ENCODE data around the gene GCSAM.

GCSAM gene

GRCh38 chr3:112097378-112097777 lies 35.7 kb downstream of the GCSAM start:
- DNase-seq, result no peak

GRCh38 chr3:112096176-112096575 lies 36.9 kb downstream of the GCSAM start:
- no peak for DNase-seq

DNA sequence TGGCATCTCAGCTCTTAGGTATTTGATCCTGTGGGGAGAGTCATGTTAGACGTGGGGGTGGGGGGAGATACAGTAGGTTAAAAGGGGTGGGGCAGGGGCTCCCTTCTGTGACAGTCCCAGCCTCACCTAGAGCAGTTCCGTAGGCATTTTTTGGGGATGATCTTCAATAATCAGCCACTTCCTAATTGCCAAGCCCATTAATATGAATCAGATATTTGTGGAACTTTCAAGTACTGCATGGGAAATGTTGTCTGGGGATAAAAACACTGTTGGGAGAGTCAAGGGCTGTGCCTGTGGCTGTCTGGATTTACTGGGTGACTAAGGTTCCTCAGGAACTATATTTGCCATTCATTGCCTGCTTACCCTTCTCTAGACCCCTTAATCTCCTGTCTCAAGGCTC lies 37.3 kb downstream of the GCSAM start:
- no peak for DNase-seq

GRCh38 chr3:112093180-112093522 lies 39.9 kb downstream of the GCSAM start:
- DNase-seq, result no peak

DNA sequence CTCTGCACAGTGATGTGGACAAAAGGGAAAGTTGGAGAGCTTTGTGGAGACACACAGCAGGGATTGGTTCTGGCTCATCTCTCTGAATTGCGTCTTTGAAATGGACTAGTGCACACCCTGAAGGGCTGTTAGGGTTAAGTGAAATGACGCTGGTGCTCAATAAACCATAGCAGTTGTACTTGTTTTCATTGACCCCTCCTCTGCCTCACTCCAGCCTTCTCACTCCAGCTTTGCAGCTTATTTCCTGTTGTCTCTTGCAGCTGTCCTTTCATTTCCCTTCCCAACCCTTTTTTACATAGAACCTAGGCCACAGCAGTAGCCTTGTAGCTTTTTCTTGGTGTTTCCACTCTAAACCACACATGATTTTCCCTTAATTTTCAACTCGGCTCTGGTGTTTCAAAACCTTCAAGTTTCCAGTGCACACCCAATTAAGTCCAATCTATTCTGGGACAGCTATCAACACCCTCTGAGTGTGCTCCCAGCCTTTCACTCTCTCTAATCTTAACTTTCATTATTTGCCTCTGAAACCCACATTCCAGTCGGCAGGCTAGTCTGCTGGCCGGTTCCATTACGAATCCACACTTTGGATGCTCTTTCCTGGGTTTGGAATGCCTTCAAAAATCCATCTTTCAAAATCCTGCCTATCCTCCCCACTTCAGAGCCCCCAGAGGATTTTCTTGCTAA lies 40.4 kb downstream of the GCSAM start:
- no peak for DNase-seq

GRCh38 chr3:112090887-112091586 lies 42.0 kb downstream of the GCSAM start:
- DNase-seq, result no peak

DNA sequence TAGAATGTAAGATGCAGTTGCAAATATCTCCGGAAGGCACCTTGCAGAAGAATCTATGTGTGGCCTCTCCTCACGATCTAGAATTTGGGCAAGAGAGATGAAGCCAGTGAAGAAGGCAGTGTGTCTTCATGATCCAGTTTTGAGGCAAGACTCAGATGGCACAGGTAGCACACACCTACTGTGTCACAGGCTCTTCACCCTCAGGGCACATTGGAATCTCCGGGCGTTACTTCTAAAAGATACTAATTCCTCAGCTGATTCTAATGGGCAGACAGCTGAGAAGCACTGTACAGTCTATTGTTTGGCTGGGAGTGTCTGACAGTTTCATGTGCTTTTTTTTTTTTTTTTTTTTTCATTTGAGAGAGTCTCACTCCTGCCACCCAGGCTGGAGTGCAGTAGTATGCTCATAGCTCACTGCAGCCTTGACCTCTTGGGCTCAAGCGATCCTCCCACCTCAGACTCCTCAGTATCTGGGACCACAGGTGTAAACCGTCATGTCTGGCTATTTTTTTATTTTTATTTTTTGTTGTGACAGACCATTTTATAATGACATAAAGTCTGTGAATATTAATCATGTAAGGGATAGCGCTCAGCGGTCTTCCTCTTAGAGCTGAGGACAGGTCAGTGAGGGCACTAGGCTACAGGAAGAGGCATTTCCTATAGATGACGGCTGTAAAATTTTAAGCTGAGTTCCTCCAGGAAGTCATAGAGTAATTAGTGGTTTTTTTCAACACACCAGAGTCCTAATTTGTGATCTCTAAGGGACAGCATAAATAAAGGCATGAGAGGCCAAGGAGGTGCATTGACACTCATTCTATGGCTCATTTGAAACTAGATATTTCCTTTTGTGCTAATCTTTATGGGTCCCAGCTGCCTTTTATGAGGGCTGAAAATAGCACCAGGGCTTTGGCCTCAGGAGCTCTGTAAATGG lies 42.8 kb downstream of the GCSAM start:
- no peak for DNase-seq

DNA sequence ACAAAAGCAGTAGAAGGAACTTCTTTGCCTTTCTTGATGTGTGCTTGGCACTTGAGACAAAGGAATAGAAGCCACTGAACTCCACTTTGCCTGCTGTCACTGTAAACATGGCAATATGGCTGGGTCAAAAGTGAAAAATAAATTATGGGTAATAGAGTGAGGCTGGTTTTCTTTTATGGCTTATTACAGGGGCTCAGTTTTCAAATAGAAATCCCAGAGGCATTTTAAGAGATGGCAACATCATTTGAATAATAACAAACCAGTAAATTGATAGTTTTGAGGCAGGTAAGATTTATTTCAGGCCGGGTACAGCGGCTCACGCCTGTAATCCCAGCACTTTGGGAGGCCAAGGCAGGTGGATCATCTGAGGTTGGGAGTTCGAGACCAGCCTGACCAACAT lies 44.1 kb downstream of the GCSAM start:
- no peak for DNase-seq

- no peak for DNase-seq
Measured at GRCh38 chr3:112087746-112088145, 45.3 kb downstream of the GCSAM start.

DNA sequence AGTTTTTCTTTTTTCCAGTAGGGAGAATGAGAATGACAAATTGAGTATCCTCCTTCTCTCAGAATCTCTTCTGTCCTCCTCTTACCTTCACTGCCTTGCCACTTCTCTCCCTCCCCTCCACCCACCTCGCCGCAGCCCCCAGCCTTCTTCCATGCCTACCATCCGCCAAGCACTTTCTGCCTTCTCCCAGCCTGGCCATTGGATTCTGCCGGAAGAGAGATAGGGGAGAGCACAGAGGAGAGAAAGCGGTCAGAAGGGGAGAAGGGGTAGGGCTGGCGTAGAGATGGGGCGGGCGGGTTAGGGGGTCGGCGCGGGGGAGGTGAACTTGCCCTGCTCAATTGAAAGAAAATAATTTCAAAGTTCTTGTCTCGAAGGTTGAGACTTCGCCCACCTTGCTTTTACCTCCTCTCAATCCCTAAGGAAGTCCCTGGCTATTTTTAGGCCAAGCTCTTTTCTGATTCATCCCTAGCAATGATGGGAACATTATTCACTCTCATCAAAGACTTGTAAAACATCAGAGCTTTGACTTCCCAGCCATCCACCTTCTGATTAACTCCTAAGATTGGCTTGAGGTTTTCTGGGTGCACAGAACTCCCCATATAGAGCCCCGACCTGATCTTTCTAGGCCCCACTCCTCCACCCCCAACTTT lies 46.0 kb downstream of the GCSAM start:
- DNase-seq, result no peak

DNA sequence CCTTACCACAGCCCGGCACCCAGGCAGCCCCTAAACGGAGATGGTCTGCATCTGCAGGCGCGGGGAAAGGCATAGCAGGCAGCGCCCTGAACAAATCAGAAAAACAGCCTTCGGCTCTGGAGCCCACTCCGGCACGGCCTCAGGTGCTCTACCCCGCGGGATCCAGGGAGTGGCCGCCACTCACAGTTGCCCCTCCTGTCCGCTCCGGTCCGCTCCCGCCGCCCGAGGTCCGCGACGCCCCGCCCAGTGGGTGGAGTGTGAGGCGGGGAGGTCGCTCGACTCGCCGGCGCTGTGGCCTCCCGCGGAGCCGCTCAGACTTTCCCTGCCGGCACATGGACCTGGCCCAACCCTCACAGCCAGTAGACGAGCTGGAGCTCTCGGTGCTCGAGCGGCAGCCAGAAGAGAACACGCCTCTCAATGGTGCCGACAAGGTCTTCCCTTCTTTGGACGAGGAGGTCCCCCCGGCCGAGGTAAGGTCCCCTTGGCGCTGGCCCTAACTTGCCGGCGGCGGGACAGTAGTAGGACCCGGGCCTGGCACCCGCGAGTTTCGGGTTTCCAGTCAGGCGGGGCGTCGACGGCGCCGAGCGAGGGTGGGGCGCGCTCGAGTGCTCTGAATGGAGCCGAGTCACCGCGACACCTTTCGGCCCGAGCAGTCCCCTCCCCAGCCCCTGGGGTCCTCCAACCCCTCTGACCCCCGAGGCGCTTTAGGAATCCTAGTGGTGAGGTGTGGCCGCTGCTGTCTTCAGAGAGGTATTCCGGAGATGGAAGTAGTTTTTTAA lies 46.8 kb downstream of the GCSAM start, which contains the start of gene C3orf52:
C3orf52 (plus strand) TSS at position 314 of the 779 bp plus-strand sequence; CDS start at position 333, 19 bp downstream.
- DNase-seq, result peak; percentile 45

DNA sequence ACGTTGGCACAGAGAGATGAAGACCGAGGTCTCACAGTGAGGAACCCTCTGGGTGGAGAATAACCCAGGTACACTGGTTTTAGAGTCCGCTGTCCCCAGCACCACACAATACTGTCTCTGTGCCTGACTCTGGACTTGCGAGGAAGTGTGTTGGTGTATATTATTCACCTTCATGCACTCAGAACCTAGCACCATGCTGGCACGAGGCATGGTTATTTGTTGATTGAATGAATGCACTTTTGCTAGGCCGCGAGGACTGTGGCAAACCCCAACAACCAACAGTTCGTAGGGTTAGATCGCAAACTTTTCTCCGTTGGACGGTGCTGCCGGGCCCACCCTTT lies 47.3 kb downstream of the GCSAM start:
- DNase-seq, result no peak

DNA sequence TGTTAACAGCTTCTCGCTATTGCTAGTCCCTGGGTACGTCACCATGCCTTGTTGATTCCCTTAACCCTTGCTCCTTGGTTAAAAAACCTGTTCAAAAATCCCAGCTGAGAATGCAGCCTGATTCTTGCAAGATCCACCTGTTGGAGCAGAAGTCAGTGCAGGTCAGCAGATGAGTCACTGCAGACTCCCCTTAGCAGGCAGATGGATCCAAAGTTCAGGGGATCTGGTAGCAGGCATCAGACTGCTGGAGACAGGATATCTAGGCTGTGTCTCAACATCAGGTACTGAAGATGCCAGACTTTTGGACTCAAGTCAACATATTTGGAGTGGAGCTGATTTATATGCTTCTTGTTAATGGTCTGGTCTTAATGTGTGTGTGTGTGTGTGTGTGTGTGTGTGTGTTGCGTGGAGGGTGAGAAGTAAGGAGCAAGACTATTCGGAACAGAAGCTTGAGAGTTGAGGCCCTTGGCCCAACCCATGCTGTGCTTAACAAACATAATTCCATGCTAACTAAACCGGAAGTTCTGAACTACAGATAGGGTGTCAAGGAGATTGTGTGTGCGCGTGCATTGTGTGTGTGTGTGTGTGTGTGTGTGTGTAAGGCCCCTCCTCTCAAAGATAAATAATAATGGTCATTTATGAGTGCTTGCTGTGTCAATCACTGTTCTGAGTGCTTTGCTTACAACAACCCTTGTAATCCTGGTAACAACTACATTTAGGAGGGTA lies 47.9 kb downstream of the GCSAM start:
- DNase-seq, result no peak

- no peak for DNase-seq
Measured at GRCh38 chr3:112083239-112083638, 49.8 kb downstream of the GCSAM start.

DNA sequence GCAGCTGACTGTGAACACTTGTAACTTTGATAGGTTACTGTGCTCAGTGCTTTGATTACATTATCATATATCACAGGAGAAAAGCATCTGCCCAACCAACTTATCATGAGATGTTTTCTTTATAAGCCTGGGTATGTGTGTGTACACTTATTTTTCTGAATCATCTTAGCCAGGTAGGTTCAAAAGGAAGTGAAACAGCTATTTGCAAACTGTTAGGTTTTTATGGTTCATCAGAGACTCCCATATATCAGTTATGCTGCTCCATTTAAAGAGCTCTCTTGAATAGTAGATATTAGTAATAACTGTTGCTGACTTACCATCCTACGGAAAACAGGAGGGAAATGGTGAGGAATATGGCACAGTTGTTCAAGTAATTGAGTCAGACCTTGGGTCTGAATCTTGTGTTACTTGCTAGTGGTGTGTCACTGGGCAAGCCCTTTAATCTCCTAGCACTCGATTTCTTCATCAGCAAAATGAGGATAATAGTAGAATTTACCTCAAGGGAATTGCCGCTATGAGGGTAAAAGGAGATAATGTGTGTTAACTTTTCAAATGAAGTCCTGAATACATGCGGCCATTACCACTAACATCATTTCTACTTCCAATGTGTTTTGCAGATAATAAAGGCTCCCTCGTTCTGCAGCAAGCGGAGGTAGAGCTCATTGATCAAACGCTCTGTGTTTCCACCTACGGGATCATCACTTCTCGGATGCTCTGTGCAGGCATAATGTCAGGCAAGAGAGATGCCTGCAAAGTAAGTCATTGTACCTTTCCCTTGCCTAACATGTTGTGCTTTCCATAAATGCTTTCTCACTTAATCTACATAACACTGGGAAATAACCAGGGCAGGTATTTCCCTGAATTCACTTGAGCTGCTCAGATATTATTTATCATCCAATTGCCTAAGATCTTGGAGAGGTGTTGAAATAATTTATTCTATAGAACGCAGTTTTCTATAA lies 54.6 kb downstream of the GCSAM start:
- DNase-seq, result no peak

DNA sequence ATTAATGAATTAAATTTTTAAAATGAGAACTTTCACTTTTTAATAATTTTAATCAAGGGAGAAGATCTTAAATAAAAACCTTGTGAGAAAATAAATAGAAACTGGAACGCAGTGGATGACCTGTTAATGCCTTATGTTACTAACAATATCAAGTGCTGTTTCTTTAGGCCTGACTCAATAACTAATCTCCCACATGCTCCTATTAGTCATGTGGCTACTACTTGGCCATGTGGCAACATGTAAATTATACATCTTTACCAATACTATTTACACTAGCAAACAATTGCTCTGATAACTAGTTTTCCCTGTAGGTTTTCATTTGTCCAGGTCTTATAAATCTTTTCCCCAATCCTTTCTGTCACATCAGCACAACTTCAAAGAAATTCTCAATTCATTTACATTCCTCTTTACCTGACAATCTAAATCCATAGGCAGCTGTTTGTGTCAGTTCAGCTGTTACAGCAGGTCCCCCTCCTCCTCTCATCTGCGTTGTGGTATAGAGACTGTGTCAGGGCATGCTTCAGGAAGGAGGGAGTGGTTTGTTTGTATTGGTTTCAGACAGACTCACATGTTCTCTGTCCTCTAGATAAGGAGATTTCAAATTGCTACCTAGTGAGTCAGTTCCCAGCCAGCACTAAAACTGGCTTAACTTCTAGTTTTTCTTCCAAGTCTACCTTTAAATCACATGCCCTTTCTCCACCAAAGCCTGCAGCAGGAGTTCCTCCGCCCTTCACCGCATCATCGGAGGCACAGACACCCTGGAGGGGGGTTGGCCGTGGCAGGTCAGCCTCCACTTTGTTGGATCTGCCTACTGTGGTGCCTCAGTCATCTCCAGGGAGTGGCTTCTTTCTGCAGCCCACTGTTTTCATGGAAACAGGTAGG lies 58.2 kb downstream of the GCSAM start:
- DNase-seq, result no peak

GRCh38 chr3:112074006-112074405 lies 59.0 kb downstream of the GCSAM start:
- no peak for DNase-seq

DNA sequence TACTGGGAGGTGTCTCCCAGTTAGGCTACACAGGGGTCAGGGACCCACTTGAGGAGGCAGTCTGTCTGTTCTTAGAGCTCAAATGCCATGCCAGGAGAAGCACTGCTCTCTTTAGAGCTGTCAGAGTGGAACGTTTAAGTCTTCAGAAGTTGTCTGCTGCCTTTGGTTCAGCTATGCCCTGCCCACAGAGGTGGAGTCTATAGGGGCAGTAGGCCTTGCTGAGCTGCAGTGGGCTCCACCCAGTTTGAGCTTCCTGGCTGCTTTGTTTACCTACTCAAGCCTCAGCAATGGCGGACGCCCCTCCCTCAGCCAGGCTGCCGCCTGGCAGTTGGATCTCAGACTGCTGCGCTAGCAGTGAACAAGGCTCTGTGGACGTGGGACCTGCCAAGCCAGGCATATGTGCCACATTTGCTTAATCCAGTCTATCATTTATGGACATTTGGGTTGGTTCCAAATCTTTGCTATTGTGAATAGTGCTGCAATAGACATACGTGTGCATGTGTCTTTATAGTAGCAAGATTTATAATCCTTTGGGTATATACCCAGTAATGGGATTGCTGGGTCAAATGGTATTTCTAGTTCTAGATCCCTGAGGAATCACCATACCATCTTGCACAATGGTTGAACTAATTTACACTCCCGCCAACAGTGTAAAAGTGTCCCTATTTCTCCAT lies 60.5 kb downstream of the GCSAM start:
- peak; percentile 40 for DNase-seq

All from effector CD8-positive, alpha-beta T cell (primary cell).